HG02852 (cell line): Measurements from ENCODE around the gene IRS2.

Experiments used
- ATAC-seq: cut with Tn5 transposase; IDR thresholded peaks from one replicate; pipeline ENCODE4 v1.9.1; 2021; ENCODE audit warnings: mild to moderate bottlenecking, moderate library complexity; ENCODE audit not compliant: unreplicated experiment

Gene IRS2

GRCh38 chr13:109707044-109707741 is 79.2 kb downstream of the IRS2 start:
- no peak for ATAC-seq

- ATAC-seq, result no peak
Observed at GRCh38 chr13:109706015-109706715, 80.2 kb downstream of the IRS2 start.

DNA sequence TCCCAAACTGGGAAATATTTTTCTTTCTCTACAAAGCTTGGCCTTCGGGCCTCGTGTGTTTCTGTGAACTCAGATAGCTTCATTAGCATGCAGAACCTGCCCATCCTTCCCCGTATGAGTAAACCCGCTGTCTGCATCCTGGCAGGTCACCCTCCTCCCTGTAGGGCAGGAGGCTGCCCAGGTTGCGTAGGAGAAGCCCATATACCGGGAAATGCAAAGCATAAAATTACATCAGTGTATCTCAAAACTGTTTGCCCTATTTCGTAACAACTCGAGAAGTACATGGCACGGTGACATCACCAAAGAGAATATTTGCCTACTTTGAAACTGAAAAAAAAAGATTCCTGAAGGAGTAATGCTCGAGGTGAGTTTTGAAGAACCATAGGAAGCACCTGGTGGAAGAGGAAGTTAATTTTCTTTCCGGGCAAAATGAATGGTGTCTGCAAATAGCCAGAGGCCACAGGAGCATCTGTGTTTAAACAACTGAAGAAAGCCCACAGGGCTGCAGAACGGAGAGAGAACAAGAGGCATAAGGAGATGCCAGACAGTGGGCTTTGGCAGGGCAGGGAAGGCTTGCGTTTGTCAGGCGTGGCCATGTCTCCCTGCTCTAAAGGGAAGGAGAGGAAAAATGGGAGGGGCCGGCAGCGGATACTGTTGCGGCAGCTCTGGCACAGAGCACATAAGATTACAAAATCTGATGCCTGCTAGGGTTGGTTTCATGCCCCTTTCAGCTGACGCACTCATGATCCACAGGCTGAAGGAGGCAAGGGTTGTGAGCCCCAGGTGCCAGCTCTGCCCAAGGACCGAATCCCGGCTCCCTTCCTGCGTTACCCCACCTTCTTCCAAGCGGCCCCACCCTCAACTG is 81.4 kb downstream of the IRS2 start:
- ATAC-seq, result no peak

GRCh38 chr13:109703250-109703649 is 83.1 kb downstream of the IRS2 start:
- no peak for ATAC-seq
